Measurements from ENCODE around the gene TRIM2.

The TRIM2 gene

DNA sequence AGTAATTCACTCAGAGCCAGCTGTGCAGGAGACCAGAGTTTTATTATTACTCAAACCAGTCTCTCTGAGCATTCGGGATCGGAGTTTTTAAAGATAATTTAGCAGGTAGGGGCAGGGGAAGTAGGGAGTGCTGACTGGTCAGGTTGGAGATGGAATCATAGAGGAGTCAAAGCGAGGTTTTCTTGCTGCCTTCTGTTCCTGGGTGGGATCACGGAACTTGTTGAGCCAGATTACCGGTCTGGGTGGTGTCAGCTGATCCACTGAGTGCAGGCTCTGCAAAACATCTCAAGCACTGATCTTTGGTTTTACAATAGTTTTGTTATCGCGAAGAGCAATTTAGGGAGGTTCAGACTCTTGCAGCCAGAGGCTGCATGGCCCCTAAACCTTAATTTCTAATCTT, 63.6 kb downstream of the TRIM2 start:
- no peak for TF ChIP-seq TAF1 (IDR thresholded peaks at IDR 0.05; ENCODE audit: low read depth, low read length)
- FAIRE-seq (no peak), DNase-seq (ENCODE audit: insufficient read length, low spot score) (no peak)

DNA sequence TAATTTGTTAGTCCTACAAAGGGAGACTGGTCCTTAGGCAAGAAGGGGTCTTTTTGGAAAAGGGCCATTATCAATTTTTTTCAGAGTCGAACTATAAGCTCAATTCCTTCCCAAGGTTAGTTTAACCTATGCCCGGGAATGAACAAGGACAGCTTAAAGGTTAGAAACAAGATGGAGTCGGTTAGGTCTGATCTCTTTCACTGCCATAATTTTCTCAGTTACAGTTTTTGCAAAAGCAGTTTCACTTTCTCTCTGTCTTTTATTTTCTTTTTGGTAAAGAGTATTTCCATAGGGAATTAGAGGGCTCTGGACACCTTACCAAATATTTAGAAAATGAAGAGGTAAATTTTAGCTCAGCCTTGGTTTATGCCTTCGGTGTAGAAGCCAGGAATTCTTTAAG, 64.1 kb downstream of the TRIM2 start:
- TF ChIP-seq PAX5 (IDR thresholded peaks at IDR 0.05; ENCODE audit: insufficient read depth, low read length, severe bottlenecking) (no peak), POLR2AphosphoS5 (IDR thresholded peaks at IDR 0.05; ENCODE audit: low read depth, low read length) (no peak), SPI1 (IDR thresholded peaks at IDR 0.05; ENCODE audit: low read depth, low read length) (no peak), TAF1 (IDR thresholded peaks at IDR 0.05; ENCODE audit: low read depth, low read length) (no peak), POLR2A (IDR thresholded peaks at IDR 0.05; ENCODE audit: low read depth, low read length) (no peak), POU2F2 (IDR thresholded peaks at IDR 0.05; ENCODE audit: low read depth, low read length) (no peak)
- DNase-seq (ENCODE audit: insufficient read length, low spot score) (no peak), FAIRE-seq (no peak)

DNA sequence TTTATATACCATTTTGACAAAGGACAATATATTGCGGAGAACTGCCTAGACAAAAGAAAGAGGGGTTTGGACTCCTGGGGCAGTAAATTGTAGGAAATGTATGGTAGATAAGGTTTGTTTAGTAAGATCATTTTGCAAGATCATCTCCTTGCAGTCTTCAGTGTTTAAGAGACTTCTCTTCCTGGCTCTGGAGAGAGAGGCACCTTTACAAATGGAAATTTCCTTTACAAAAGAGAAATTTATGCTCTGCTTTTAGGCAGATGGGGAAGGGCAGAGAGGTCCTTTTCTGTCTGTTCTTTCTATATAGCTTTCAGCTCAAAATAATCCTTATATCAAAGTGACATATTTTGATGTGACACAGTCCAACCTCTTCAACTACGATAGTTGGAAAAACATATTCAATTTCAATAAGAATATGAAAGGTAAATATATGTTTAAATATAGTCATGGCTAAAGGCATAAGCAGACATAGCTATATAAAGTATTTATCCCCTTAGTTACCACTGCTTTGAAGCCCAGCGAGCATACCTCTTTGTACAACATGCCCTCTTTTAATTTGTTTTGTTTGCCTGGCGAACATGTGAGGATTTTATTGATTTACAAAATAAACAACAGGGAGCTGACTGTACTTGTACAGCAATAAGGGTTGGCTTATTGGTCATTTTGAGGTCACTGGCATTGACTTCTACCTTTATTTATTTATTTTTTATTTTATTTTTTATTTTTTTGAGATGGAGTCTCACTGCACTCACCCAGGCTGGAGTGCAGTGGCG, 65.2 kb downstream of the TRIM2 start:
- TF ChIP-seq PAX5 (IDR thresholded peaks at IDR 0.05; ENCODE audit: insufficient read depth, low read length, severe bottlenecking) = no peak
- no peak for TF ChIP-seq TAF1 (IDR thresholded peaks at IDR 0.05; ENCODE audit: low read depth, low read length)
- no peak for DNase-seq (ENCODE audit: insufficient read length, low spot score)
- no peak for FAIRE-seq

DNA sequence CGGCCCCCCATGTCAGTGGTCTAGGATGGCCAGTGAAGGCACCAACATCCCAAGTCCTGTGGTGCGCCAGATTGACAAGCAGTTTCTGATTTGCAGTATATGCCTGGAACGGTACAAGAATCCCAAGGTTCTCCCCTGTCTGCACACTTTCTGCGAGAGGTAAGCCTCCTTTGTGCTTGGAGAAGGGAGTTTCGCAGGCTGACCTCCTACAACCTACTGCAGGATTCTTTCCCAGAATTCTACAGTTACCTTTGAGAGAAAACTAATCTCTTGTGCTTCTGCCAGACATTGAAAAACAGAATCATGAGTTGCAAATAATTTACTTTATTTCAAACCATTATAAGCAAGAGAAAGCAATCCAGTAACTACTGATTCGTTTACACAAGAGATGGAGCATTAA, 66.1 kb downstream of the TRIM2 start:
- no peak for FAIRE-seq
- TF ChIP-seq POLR2A (IDR thresholded peaks at IDR 0.05; ENCODE audit: low read depth, low read length) (no peak), TAF1 (IDR thresholded peaks at IDR 0.05; ENCODE audit: low read depth, low read length) (no peak), SPI1 (IDR thresholded peaks at IDR 0.05; ENCODE audit: low read depth, low read length) (no peak), PAX5 (IDR thresholded peaks at IDR 0.05; ENCODE audit: insufficient read depth, low read length, severe bottlenecking) (no peak), POLR2AphosphoS5 (IDR thresholded peaks at IDR 0.05; ENCODE audit: low read depth, low read length) (no peak), POU2F2 (IDR thresholded peaks at IDR 0.05; ENCODE audit: low read depth, low read length) (no peak)

DNA sequence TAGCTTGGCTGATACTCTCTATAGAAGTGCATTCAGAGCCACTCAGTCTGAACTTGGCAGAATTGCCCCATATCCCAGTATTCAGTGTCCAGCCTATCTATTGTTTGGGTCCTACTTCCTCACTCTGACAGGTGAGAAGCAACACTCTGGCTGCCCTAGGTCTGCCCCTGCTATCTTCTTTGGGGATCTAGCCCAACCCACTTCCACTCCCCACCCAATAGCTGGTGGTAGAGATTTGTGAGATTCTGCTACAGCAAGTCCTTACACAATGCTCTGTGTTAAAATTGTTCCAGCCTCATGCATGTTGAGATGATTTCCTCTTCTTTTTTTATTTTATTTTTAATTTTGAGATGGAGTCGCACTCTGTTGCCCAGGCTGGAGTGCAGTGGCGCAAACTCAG, 67.6 kb downstream of the TRIM2 start:
- DNase-seq (ENCODE audit: insufficient read length, low spot score) (no peak), FAIRE-seq (no peak)

More for the DNA sequence above, 66.1 kb downstream of the TRIM2 start:
- no peak for DNase-seq (ENCODE audit: insufficient read length, low spot score)

DNA sequence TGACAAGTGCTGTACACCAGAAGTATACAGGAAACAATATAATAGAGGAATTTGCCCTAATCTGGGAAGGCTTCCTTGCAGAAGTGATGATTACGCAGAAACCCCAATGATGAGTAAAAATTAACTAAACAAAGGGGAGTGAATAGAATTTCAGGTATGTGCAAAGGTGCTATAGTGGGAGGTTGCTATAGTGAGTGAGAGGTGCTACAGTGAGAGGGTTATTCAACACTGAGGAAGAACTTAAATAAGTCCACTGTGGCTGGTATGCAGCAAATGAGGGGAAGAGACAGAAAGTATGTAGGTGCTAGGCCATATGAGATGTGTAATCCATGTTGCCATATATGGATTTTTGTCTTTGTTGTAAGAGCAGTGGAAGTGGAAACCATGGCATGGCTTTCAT, 69.5 kb downstream of the TRIM2 start:
- TF ChIP-seq POU2F2 (IDR thresholded peaks at IDR 0.05; ENCODE audit: low read depth, low read length) (no peak), POLR2A (IDR thresholded peaks at IDR 0.05; ENCODE audit: low read depth, low read length) (no peak), PAX5 (IDR thresholded peaks at IDR 0.05; ENCODE audit: insufficient read depth, low read length, severe bottlenecking) (no peak), SPI1 (IDR thresholded peaks at IDR 0.05; ENCODE audit: low read depth, low read length) (no peak), POLR2AphosphoS5 (IDR thresholded peaks at IDR 0.05; ENCODE audit: low read depth, low read length) (no peak), TAF1 (IDR thresholded peaks at IDR 0.05; ENCODE audit: low read depth, low read length) (no peak)
- FAIRE-seq (no peak), DNase-seq (ENCODE audit: insufficient read length, low spot score) (no peak)

More for the DNA sequence above, 67.6 kb downstream of the TRIM2 start:
- TF ChIP-seq SPI1 (IDR thresholded peaks at IDR 0.05; ENCODE audit: low read depth, low read length) = no peak
- TF ChIP-seq POLR2A (IDR thresholded peaks at IDR 0.05; ENCODE audit: low read depth, low read length) = no peak
- no peak for TF ChIP-seq POU2F2 (IDR thresholded peaks at IDR 0.05; ENCODE audit: low read depth, low read length)
- no peak for TF ChIP-seq PAX5 (IDR thresholded peaks at IDR 0.05; ENCODE audit: insufficient read depth, low read length, severe bottlenecking)
- no peak for TF ChIP-seq POLR2AphosphoS5 (IDR thresholded peaks at IDR 0.05; ENCODE audit: low read depth, low read length)
- no peak for TF ChIP-seq TAF1 (IDR thresholded peaks at IDR 0.05; ENCODE audit: low read depth, low read length)

DNA sequence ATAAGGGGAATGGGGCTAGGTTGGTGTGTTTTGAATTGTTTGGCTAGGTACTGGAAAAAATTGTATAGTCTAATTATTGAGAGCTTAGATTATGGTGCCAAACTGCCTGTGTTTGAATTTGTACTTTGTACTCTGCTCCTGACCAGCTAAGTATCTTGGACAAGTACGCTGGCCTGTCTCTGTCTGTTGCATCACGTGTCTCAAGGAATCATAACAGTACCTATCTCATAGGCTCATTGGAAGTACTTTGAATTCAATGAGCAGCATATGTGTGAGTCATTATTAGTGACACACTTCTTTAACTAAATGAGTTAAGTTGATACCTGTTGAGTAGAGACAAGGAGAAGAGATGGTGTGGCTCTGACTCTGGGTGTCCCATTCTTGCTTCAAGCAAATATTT, 70.7 kb downstream of the TRIM2 start:
- DNase-seq (ENCODE audit: insufficient read length, low spot score) = no peak
- TF ChIP-seq POLR2A (IDR thresholded peaks at IDR 0.05; ENCODE audit: low read depth, low read length) = no peak
- no peak for TF ChIP-seq POLR2AphosphoS5 (IDR thresholded peaks at IDR 0.05; ENCODE audit: low read depth, low read length)
- TF ChIP-seq POU2F2 (IDR thresholded peaks at IDR 0.05; ENCODE audit: low read depth, low read length) = no peak
- no peak for TF ChIP-seq TAF1 (IDR thresholded peaks at IDR 0.05; ENCODE audit: low read depth, low read length)
- no peak for TF ChIP-seq SPI1 (IDR thresholded peaks at IDR 0.05; ENCODE audit: low read depth, low read length)
- no peak for TF ChIP-seq PAX5 (IDR thresholded peaks at IDR 0.05; ENCODE audit: insufficient read depth, low read length, severe bottlenecking)
- FAIRE-seq = no peak

DNA sequence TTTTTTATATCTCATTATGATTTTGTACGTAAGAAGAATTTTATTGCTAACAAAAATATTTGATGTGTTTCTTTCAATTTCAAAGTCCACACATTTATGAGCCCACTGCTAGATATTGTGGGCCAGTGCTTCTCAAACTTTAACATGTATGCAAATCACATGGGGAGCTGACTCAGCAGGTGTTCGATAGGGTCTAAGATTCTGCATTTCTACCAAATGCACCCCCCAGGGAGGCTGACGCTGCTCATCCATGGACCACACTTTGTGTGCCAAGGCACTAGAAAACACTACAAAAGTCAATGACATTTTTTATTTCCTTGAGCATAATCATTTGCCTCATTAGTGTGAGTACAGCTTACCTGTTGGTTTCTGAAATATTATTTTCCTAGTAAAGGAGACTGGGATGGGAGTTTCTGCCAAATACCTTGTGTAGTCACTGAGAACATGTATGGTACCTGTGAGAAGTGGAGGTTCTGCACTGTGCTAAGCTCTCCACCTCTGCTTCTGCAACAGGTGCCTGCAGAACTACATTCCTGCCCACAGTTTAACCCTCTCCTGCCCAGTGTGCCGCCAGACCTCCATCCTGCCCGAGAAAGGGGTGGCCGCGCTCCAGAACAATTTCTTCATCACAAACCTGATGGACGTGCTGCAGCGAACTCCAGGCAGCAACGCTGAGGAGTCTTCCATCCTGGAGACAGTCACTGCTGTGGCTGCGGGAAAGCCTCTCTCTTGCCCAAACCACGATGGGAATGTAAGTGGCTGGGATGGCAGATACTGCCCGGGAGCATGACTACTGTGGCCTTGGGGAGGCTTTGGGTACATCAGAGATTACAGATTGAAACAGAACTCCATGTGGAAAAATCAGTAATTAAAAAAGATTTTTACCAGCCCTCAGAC, 71.4 kb downstream of the TRIM2 start:
- TF ChIP-seq POU2F2 (IDR thresholded peaks at IDR 0.05; ENCODE audit: low read depth, low read length) = no peak
- no peak for TF ChIP-seq POLR2A (IDR thresholded peaks at IDR 0.05; ENCODE audit: low read depth, low read length)
- no peak for TF ChIP-seq POLR2AphosphoS5 (IDR thresholded peaks at IDR 0.05; ENCODE audit: low read depth, low read length)
- DNase-seq (ENCODE audit: insufficient read length, low spot score) (no peak), FAIRE-seq (no peak)

DNA sequence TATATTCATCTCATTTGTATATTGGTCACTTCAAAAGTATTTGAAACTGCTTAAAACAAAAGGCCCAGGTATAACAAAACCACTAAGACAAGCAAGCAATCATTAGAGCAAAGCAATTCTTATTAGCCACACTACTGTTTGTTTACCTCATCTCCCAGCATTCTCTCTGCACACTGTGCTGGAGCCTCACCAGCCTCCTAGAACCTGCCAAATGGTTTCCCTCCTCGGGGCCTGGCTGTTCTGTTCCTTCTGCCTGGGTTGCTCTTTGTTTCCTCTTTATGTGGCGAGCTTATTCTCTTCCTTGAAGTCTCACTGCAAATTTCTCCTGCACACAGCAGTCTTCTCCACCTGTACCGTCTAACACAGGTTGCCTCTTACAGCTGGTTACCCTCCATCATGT, 72.7 kb downstream of the TRIM2 start:
- DNase-seq (ENCODE audit: insufficient read length, low spot score) (no peak), FAIRE-seq (no peak)
- TF ChIP-seq TAF1 (IDR thresholded peaks at IDR 0.05; ENCODE audit: low read depth, low read length) (no peak), SPI1 (IDR thresholded peaks at IDR 0.05; ENCODE audit: low read depth, low read length) (no peak), POLR2AphosphoS5 (IDR thresholded peaks at IDR 0.05; ENCODE audit: low read depth, low read length) (no peak), POLR2A (IDR thresholded peaks at IDR 0.05; ENCODE audit: low read depth, low read length) (no peak), PAX5 (IDR thresholded peaks at IDR 0.05; ENCODE audit: insufficient read depth, low read length, severe bottlenecking) (no peak), POU2F2 (IDR thresholded peaks at IDR 0.05; ENCODE audit: low read depth, low read length) (no peak)

DNA sequence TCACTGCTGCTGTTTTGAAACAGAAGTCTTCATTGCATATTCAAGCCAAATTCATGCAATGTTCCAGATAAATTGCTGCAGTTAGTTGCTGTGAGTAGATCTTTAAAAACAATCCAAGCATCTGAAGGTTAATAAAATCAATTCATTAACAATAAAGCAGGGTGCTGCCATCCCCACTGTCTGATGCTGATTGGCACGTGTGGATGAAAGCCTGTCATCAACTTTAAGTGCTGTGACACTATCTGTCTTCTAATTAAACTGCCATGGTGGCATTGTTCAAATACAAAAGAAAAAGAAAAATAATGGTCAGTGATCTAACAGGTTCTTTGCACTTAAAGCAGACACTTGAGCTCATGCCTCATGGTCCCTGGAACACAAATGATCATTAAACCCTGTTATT, 77.2 kb downstream of the TRIM2 start:
- TF ChIP-seq POLR2AphosphoS5 (IDR thresholded peaks at IDR 0.05; ENCODE audit: low read depth, low read length) = no peak
- no peak for FAIRE-seq
- DNase-seq (ENCODE audit: insufficient read length, low spot score) = no peak

Measured in GM12891 (cell line).